A549 treated with GW870086 at 1 μM for 4 hours (cell line): ENCODE measurements around the gene CCDC134. TPM values are rescaled to one million over a fixed set of nuclear protein-coding genes. Genes with fewer than 3 reads are reported as not detected.

Experiments used
- total RNA-seq: library from RNA; stranded (reverse); fragments of 200-300 nt; extraction: Qiagen RNA extraction; gene quantifications from 5 replicates; pipeline ENCODE4 v1.2.3, GENCODE V29; 2022; ENCODE audit warnings: low read depth

Gene CCDC134
- total RNA-seq, result 3.2 to 3.7 TPM (median 3.5 TPM) in 5 replicates

GRCh38 chr22:41800348-41801146 lies at the start of gene CCDC134:
TSS of gene CCDC134 (plus strand) at chr22:41800679. CDS start at chr22:41808891, 8,212 bp downstream.

DNA sequence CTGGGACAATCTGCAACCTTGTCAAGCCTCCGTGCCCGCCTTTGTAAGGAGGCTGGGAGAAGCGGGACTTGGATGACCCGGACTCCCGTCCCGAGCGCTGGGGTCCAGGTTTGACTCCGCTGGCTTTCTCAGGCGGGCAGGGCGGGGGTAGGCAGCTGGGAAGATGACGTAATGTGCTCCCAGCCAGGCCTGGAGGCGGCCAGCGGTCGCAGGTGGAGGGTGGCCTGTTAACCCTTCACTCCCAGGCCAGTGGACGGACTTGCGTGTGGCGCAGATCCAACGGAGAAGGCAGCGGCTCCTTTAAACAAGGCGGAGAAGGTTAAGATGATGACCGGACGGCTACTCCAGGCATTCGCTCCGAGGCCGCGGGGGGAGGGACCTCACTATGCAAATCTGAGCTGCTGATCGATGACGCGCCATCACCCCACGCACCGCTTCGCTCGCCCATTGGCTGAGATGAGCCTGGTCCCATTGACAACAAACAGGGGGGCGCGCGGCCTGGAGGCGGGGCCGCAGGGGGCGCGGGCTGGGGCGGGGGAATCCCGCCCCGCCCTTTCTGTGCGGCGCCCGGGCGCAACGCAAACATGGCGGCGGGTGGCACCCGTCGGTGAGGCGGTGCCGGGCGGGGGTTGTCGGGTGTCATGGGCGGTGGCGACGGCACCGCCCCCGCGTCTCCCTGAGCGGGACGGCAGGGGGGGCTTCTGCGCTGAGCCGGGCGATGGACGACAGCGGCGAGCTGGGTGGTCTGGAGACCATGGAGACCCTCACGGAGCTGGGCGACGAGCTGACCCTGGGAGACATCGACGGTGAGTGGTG lies 32.3 kb downstream of the CCDC134 start, which contains the start of gene SREBF2:
Gene SREBF2, plus strand, starts transcription at position 553 of the 816 bp plus-strand sequence. Its CDS starts 166 bp downstream, at position 719.

Other genes starting within 250 kb of the CCDC134 start
- gene CSDC2, start 239.7 kb upstream of the CCDC134 start, total RNA-seq, result 2.2 to 3.6 TPM (median 2.6 TPM) in 5 replicates
- 26.2 to 33.4 TPM (median 29.9 TPM) in 5 replicates for gene PMM1, start 210.8 kb upstream of the CCDC134 start, total RNA-seq
- 14.4 to 17.3 TPM (median 16.4 TPM) in 5 replicates for gene DESI1, start 179.6 kb upstream of the CCDC134 start, total RNA-seq
- gene XRCC6, start 179.4 kb upstream of the CCDC134 start, total RNA-seq, result 289 to 324 TPM (median 313 TPM) in 5 replicates
- 94.1 to 221 TPM (median 182 TPM) in 5 replicates for gene SNU13, start 111.8 kb upstream of the CCDC134 start, total RNA-seq
- 0.53 TPM in 1 of 5 replicates, not detected in the others for gene MEI1, start 101.2 kb upstream of the CCDC134 start, total RNA-seq
- 22.8 to 31.3 TPM (median 29.8 TPM) in 5 replicates for gene SREBF2, start 32.4 kb downstream of the CCDC134 start, total RNA-seq
- gene SHISA8, start 114.4 kb downstream of the CCDC134 start, total RNA-seq, result 0.21 to 0.40 TPM (median 0.27 TPM) in 4 of 5 replicates, not detected in the other
- 0.15 to 0.29 TPM (median 0.22 TPM) in 5 replicates for gene TNFRSF13C, start 126.1 kb downstream of the CCDC134 start, total RNA-seq
- 29.6 to 42.1 TPM (median 36.4 TPM) in 5 replicates for gene CENPM, start 146.5 kb downstream of the CCDC134 start, total RNA-seq
- gene SEPTIN3, start 168.8 kb downstream of the CCDC134 start, total RNA-seq, result 0.72 to 1.3 TPM (median 1.0 TPM) in 5 replicates
- gene WBP2NL, start 198.1 kb downstream of the CCDC134 start, total RNA-seq, result 0.30 TPM in 1 of 5 replicates, not detected in the others